B cell (primary cell): ENCODE measurements around the gene CYP2D6.

ENCODE experiments used
- EZH2 ChIP-seq: IDR thresholded peaks from 2 replicates; pipeline ENCODE4 v1.6.1; 2012; ENCODE audit warnings: borderline replicate concordance, low read depth, mild to moderate bottlenecking, moderate library complexity, low read length; ENCODE audit not compliant: insufficient read depth, poor library complexity, severe bottlenecking
- TF ChIP-seq, protein P1 (sequence below): fragments of 200-600 bp; IDR thresholded peaks from one replicate; pipeline ENCODE4 v1.8.0; 2022; ENCODE audit warnings: antibody characterized with exemption, mild to moderate bottlenecking

- TF ChIP-seq, protein P1, sequence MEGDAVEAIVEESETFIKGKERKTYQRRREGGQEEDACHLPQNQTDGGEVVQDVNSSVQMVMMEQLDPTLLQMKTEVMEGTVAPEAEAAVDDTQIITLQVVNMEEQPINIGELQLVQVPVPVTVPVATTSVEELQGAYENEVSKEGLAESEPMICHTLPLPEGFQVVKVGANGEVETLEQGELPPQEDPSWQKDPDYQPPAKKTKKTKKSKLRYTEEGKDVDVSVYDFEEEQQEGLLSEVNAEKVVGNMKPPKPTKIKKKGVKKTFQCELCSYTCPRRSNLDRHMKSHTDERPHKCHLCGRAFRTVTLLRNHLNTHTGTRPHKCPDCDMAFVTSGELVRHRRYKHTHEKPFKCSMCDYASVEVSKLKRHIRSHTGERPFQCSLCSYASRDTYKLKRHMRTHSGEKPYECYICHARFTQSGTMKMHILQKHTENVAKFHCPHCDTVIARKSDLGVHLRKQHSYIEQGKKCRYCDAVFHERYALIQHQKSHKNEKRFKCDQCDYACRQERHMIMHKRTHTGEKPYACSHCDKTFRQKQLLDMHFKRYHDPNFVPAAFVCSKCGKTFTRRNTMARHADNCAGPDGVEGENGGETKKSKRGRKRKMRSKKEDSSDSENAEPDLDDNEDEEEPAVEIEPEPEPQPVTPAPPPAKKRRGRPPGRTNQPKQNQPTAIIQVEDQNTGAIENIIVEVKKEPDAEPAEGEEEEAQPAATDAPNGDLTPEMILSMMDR: no peak
- no peak for TF ChIP-seq EZH2
These were observed 25.5 kb upstream of the CYP2D6 start for GRCh38 chr22:42156121-42156520.
